ENCODE results near the gene THSD4.
"Not testable (repeated sequence)": the region's sequence is repeated elsewhere in the genome, so short reads cannot be mapped to it uniquely, and the experiment has no call there.

GRCh38 chr15:71174360-71174759 is 59.1 kb downstream of the THSD4 start:
- TF ChIP-seq EZH2 (IDR thresholded peaks at IDR 0.05); FOXP2 (optimal IDR thresholded peaks at IDR 0.05; ENCODE audit: control extremely low read depth, extremely low read length, insufficient read depth); POLR2AphosphoS5 (IDR thresholded peaks at IDR 0.05; ENCODE audit: borderline replicate concordance, low read depth, low read length): not testable (repeated sequence)

Data from SK-N-MC (cell line).